ENCODE data around the gene TRMT44.

DNA sequence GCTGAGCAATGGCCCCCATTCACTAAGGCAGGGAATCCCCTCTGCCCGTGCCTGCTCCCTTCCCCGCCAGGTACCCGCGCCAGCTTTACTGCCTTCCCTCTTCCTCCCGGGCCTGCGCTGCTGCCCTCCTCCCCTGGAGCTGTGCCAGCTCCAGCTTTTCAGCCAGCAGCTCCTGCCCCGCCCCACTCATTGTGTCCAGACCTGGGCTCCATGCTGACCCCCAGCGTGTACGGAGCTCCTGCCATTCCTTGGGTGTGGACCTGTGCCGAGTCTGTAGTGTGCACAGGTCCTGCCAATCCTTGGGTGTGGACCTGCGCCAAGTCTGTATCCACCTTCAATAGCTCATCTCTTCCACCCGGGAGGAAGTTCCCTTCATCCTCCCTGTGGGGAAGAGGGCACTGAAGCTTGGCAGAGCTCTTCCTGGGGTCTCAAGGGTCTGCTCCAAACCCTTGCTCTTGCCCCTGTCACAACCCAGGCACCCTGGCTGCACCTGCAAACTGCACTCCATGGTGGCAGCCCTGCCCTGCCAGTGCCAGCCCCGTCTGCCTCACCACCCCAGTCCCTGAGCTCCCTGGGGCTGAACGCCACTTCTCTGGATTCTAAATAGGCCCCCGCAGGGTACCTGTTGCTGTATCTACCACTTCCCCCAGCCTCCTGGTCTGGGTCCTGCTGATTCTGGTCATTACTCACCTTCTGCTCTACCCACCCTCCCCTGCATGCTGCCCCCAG, 63.9 kb downstream of the TRMT44 start:
- TF ChIP-seq EZH2 (IDR thresholded peaks at IDR 0.05; ENCODE audit: low read depth): no peak
- TF ChIP-seq, protein P1, sequence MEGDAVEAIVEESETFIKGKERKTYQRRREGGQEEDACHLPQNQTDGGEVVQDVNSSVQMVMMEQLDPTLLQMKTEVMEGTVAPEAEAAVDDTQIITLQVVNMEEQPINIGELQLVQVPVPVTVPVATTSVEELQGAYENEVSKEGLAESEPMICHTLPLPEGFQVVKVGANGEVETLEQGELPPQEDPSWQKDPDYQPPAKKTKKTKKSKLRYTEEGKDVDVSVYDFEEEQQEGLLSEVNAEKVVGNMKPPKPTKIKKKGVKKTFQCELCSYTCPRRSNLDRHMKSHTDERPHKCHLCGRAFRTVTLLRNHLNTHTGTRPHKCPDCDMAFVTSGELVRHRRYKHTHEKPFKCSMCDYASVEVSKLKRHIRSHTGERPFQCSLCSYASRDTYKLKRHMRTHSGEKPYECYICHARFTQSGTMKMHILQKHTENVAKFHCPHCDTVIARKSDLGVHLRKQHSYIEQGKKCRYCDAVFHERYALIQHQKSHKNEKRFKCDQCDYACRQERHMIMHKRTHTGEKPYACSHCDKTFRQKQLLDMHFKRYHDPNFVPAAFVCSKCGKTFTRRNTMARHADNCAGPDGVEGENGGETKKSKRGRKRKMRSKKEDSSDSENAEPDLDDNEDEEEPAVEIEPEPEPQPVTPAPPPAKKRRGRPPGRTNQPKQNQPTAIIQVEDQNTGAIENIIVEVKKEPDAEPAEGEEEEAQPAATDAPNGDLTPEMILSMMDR (conservative IDR thresholded peaks at IDR 0.05): no peak

Data from PC-9 (cell line).